HG03108 (cell line): Measurements from ENCODE around the gene MYORG.
"Not testable (repeated sequence)": the region's sequence is repeated elsewhere in the genome, so short reads cannot be mapped to it uniquely, and the experiment has no call there.

Experiments used
- ATAC-seq: cut with Tn5 transposase; IDR thresholded peaks from one replicate; pipeline ENCODE4 v1.9.1; 2021; ENCODE audit warnings: moderate library complexity; ENCODE audit not compliant: unreplicated experiment

MYORG gene

DNA sequence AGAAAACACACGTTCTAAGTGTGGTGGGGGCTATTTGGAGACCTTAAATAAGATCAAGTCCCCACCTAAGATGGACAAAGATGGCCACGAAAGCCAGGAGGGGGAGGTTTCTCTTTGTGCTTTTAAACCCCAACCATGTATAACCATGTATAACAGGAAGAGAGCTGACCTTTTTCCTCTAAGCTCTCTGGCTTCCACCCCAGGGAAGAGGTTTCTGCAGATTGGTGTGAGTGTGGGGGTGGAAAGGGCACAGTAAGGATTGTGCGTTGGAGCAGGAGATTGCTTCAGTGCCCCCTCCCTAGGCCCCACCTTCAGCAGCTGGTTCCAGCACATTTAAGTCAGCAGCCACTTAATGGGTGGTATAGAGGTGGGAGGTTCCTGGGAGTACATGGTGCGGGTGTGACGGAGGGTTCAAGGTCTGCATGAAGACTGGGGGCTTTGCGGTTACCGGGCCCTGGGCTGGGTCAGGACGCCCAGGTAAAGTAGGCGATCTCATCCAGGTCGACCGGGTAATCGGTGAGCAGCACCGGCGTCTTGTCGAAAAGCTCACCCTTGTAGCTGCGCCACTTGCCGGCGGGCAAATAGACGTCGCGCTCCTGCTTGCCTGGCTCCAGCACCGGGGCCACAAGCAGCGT is 6.2 kb downstream of the MYORG start:
- no peak for ATAC-seq

DNA sequence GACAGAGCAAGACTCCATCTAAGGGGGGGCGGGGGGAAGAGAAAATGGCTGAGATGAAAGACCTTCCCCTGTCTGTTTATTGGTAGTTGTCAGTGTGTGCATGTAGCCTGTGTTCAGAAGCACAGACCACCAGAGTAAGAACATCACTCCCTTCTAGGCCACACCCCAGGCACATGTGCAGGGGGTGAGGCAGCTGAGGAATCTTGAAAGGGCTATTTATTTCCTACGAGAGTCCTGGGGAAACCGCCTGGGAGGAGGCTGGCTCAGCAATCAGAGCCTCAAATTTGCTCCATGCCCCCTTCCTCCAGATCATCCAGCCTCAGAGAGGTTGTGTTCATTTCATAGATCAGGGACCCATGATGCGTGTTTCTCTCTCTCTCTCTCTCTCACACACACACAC is 7.1 kb downstream of the MYORG start:
- no peak for ATAC-seq

DNA sequence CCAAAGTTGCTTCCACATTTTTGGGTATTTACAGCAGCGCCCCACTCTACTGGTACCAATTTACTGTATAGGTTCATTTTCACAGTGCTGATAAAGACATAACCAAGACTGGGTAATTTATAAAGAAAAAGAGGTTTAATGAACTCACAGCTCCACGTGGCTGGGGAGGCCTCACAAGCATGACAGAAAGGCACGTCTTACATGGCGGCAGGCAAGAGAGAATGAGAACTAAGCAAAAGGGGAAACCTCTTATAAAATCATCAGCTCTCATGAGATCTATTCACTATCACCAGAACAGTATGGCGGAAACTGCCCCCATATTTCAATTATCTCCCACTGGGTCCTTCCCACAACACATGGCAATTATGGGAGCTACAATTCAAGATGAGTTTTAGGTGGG is 7.9 kb downstream of the MYORG start:
- ATAC-seq = not testable (repeated sequence)

DNA sequence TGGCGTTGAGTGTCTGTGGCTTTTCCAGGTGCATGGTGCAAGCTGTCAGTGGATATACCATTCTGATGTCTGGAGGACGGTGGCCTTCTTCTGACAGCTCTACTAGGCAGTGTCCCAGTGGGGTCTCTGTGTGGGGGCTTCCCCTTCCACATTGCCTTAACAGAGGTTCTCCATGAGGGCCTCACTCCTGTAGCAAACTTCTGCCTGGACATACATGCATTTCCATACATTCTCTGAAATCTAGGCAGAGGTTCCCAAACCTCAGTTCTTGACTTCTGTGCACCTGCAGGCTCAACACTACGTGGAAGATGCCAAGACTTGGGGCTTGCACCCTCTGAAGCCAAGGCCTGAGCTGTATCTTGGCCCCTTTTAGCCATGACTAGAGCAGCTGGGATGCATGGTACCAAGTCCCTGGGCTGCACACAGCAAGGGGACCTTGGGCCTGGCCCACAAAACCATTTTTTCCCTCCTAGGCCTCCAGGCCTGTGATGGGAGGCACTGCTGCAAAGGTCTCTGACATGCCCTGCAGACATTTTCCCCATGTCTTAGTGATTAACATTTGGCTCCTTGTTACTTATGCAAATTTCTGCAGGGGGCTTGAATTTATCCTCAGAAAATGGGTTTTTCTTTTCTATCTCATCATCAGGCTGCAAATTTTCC is 8.8 kb downstream of the MYORG start:
- ATAC-seq = not testable (repeated sequence)

DNA sequence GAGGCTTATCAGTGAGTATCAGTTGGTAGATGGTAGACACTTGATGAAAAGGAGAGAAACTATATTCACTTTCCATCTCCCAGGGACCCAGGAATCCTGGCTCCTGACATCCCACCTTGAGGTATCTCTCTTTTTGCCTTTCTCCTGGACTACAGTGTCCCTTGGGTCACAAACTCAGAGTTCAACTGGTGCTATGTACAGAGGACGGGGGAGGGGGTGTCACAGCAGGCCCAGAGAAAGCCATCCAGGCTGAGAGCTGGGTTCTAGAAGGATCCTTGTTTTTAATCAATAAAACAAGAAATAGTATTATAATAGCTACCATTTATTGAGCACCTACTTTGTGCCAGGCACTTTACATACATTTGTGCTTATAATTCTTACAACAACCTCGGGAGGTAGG is 10.3 kb downstream of the MYORG start:
- ATAC-seq = no peak

DNA sequence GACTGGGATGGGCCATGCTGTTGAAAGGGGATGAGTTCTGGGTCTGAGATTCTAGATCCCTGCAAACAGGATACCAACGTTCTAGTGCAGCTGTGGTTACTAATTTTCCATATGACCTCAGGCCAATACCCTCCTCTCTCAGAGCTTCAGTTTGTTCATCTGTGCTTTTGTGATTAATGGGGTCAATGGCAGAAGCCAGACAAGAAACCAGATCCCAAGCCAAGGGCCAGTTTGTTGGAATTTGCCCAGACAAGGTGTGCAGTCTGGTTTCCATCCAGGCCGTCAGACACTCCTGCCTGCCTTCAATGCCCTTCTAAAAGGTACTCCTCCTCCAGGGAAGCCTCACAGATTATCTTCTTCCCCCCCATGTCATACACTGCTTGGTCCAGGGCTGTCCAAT is 11.4 kb downstream of the MYORG start:
- ATAC-seq = no peak

DNA sequence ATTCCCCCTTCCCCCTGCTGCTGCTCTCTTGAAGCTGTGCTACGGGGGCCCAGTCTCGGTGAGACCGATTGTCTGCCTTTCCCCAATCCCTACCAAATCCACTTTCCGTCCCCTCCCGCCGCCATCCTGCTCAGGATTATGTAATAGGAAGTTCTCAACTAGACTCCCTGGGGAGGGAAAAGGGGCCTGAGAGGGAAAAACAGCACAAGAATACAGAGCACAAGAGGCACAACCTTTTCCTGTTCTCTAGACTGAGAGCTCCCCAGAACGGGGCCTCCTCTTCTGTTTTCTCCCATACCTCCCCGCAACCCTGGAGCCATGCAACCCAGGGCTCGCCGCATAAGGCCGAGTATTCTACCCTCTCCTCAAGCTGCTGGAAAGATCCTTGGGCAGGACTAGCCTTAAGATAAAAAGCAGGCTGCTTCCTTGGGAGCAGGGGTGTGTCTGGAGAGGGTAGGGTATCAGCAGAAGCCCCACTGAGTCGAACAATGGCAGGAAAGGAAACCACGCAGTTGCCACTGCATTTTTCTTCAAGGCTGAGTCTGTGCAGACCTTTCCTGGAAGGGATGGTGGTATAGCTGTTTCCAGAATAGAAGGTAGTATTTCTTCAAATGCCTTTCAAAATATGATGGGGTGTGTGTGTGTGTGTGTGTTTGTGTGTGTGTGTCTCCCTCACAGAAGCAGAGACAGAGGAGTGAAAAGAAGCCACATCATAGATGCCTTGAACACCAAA is 12.9 kb downstream of the MYORG start:
- ATAC-seq = no peak

DNA sequence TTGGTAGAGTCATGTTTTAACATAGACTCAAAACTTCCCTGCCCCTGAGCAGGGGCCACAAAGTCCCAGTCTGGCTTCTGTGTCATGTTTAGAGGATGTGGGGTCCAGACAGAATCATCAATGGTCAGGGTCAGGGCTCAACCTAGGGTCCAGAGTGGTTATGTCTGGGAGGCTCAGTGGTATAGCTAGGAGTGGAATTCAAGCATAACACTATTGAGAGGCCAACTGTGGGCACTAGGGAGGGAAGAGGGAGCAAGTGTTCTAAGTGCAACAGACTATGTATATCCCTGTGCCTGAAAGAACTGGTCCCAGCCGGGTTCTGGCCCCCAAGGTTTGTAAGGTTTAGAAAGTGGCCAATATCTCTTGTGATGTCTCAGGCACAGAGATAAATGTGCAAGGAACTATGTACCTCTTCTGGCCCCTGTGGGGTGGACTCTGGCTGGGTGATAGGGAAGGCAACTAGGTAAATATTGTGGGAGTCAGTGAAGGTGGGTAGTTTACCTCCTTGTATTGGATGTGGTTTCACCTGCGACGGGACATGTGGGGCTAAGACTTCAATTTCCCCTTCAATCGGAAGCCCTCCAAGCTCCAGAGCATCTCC is 14.0 kb downstream of the MYORG start:
- ATAC-seq = no peak

DNA sequence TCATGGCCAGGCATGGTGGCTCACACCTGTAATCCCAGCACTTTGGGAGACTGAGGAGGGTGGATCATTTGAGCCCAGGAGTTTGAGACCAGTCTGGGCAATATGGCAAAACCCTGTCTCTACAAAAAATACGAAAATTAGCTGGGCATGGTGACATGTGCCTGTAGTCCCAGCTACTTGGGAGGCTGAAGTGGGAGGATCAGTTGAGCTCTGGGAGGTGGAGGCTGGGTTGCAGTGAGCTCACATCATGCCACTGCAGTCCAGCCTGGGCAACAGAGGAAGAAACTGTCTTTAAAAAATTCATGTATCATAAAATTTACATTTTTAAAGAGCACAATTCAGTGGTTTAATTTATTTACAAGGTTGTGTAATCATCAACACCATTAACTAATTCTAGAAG is 23.7 kb downstream of the MYORG start:
- not testable (repeated sequence) for ATAC-seq

DNA sequence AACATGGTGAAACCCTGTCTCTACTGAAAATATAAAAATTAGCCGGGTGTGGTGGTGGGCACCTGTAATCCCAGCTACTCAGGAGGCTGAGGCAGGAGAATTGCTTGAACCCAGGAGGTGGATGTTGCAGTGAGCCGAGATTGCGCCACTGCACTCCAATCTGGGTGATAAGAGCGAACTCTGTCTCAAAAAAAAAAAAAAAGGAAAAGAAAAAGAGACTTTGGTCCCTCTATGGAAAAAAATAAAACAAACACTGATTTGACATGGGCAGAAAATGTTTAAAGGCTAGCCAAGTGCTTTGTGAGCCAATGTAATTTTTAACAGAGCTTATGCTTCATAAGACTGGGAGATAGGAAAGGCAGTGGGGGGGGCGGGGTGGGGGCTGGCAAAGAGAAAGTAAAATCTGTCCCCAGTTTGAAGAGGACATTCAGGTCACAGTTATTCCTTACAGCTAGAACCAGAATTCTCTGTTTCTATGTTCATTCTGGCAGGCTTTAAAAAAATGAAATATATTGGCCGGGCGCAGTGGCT is 24.5 kb downstream of the MYORG start:
- not testable (repeated sequence) for ATAC-seq

DNA sequence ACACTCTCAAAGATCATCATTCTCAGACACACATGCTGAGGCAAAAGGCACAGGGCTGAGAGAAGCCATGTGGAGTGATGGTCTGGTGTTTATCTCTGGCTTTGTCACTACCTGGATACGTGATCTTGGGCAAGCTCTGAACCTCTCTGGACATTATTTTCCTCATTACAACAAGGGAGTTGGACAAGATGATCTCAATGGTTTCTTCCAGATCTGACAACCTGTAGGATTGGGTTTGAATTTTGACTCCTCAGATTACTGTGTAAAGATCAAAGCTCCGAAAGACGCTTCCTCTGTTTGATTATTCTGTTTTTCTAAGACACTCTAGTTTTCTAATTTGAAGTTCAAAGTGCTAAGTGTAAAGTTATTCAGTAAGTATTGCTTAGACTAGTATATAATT is 27.4 kb downstream of the MYORG start:
- ATAC-seq = no peak

DNA sequence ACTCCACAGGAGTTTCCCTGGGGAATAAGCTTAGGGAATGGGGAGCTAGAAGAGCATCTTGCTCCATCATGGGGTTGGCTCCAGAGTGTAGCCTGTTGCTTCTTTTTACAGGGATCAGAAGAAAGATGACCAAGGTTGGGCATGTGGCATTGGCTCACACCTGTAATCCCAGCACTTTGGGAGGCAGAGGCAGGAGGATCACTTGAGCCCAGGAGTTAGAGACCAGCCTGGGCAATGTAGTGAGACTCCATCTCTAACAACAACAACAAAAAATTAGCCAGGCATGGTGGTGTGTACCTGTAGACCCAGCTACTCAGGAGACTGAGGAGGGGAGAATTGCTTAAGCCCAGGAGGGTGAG is 28.9 kb downstream of the MYORG start:
- ATAC-seq = no peak

DNA sequence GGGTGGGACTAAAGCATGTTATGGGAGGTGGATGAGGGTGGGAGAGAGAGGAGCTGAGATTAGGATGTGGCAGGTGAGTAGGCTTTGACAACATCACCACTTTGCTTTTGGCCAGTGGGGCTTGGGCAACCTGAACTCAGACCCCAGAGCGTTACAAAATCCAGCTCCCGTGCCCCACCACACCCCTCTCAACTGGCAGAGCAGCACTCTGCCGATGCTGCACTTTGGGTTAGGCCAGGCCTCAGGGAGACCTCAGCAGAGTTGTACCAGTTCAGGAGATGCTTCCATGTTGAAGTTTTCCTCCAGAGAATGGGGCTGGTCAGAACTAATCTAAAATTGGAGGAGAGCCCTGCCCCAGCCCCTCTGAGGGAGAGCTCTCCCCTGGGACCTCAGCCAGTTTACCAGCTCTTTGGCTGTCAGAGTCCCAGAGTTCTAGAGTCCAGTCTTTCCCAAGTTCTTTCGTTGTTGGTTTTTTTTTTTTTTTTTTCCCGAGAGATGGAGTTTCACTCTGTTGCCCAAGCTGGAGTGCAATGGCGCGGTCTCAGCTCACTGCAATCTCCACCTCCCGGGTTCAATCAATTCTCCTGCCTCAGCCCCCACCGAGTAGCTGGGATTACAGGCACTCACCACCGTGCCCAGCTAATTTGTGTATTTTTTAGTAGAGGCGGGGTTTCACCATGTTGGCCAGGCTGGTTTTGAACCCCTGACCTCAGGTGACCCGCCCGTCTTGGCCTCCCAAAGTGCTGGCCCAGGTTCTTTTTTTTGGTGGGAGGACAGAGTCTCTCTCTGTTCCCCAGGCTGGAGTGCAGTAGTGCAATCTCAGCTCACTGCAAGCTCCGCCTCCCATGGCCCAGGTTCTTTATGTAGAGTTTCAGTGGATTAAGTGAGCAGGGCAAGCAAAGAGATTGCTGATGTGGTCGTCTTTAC is 29.6 kb downstream of the MYORG start:
- ATAC-seq = no peak

DNA sequence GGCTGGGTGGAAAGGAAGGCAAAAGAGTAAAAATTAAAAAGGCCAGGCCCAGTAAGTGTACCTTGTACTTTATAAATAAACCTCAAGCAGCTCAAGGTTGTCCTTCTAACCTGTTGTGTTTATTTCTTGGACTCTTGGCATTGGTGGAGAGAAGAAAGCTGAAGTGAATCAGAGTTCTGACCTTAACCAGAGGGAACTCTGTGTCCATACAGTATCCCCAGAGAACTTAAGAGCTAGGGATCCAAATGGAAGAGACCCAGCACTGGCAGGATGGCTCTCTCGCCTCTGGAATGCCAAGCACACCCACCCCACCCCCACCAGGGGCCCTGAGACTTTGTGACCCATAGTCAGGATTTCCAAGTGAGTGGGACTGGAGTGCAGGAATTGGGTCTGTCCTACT is 33.1 kb downstream of the MYORG start:
- ATAC-seq = no peak

DNA sequence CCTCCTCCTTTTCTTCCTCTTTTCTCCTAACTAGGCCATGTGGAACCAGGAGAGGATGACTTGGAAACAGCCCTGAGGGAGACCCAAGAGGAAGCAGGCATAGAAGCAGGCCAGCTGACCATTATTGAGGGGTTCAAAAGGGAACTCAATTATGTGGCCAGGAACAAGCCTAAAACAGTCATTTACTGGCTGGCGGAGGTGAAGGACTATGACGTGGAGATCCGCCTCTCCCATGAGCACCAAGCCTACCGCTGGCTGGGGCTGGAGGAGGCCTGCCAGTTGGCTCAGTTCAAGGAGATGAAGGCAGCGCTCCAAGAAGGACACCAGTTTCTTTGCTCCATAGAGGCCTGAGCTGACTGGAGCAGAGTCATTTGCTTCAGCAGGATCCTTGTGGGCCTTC is 33.6 kb downstream of the MYORG start:
- no peak for ATAC-seq

DNA sequence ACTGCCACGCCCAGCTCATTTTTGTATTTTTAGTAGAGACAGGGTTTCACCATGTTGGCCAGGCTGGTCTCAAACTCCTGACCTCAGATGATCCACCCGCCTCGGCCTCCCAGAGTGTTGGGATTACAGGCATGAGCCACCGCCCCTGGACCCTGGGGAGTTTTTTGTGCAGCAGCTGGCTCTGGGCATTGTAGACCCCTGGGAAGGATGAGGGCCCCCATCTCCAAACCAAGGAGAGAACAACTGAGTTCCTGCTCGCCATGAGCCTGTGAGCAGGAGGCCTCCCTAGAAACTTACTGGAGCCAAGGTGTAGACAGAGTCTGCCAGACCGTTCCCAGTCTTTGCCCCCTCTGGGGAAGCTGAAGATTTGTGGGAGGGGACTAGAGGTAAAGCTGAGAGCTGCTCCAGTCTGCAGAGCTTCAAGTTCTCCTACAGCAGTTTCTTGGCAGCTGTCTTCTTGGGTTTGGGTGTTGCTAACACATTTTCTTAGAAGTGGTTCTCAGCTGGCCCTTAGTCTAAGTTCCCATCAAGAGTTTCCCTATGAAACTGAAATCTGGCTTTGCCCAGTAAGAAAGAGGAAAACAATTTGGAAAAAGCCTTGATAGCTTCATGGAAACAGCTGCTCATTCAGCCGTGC is 34.9 kb downstream of the MYORG start:
- ATAC-seq = no peak

DNA sequence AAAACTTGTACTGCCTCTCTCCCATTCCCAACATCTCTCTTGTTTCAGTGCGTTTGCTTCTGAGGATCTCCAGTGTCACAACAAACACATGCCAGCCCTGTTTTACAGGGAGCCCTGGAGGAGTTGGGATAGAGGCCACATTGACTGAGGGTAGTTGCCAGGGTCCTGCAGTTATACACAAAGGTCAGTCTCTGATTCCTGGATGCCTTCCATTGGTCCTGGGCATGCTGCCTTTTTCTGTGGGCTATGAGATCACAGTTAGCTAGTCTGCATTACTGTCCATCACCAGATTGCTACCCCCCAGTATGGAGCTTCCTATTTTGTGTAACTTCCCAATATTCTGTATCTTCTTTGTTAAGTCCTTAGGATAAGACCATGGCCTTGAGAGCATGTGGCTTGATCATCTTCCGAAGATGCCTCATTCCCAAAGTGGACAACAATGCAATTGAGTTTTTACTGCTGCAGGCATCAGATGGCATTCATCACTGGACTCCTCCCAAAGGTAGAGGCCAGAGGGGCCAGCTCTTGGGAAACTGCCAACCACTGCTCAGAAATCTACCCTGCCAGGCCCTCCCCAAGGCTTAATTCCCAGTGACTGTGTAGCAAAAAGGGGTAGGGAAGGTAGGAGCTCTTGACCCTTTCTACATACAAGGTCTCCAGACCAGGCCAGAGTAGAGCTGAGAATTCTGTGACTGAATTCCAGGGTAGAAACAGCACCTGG is 37.9 kb downstream of the MYORG start:
- ATAC-seq = no peak

DNA sequence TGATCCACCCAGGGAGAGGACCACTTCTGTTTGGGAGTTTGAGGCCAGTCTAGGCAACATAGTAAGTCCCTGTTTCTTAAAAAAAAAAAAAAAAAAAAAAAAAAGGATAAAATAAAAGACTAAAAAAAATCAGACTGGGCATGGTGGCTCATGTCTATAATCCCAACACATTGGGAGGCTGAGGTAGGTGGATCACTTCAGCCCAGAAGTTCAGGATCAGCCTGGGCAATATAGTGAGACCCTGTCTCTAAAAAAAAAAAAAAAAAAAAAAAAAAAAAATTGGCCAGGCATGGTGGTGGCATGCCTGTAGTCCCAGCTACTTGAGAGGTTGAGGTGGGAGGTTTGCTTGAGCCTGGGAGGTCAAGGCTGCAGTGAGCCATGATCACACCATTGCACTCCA is 38.6 kb downstream of the MYORG start:
- not testable (repeated sequence) for ATAC-seq

DNA sequence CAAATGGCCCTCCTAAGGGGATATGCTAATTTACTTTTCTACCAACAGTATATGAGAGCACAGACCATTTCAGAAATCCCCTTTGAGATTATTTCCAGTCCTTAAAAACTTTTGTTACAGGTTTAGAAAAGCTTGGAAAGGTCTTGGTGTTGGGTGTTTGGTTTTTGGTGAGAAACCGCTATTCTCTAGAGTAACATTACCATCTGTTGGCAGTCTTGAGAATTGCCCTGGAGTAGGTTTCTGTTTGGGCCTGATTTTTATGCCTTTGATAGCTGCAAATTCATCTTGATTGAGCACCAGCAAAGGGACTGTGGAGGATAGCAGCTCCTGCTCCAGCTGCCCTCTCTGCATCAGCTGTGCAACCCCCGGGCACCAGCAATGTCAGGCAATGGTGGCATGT is 39.3 kb downstream of the MYORG start:
- ATAC-seq = no peak

DNA sequence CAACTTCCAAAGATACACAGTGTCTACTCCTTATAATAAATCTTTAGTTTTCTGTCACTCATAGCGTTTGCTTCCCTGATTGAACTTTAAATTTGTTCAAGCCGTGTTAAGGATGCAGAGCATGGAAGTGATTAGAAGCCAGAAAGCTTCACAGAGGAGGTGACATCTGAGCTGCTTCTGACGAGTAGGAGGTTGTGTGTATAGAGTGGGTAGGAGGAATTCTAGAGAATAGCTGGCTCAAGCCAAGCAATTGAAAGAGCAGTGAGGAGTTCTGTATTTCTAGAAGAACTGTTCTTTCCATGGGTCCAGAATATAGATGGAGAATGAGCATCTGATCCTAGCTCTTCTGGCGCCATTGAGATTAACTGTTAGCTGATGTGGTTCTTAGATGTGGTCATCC is 41.3 kb downstream of the MYORG start:
- ATAC-seq = no peak
